Skin epidermis (tissue), 12 donors: Measurements from ENCODE around the gene RTEL1.
"Not testable (repeated sequence)": the region's sequence is repeated elsewhere in the genome, so short reads cannot be mapped to it uniquely, and the experiment has no call there.

Experiments used
- H3K27ac ChIP-seq, 21 experiments: fragments of 200-600 bp; sonication (generic) in 11 of 21; one replicate each; pipeline ENCODE4 v1.5.0; 2020; ENCODE audit warnings: mild to moderate bottlenecking in 3 of 21, inconsistent platforms in 2 of 21, moderate library complexity in 2 of 21
- H3K4me3 ChIP-seq, 7 experiments: fragments of 200-600 bp; sonication (generic) in 2 of 7; one replicate each; pipeline ENCODE4 v1.5.0; 2020; ENCODE audit warnings: inconsistent platforms in 2 of 7, mild to moderate bottlenecking in 2 of 7, moderate library complexity in 1 of 7

Gene RTEL1

GRCh38 chr20:63703471-63703975 is 45.4 kb downstream of the RTEL1 start:
- Histone ChIP-seq H3K27ac (no peak overlapping the region), H3K4me3 (no peak overlapping the region)

GRCh38 chr20:63703976-63704748 is 46.0 kb downstream of the RTEL1 start:
- no peak overlapping the region for H3K4me3 ChIP-seq
- H3K27ac ChIP-seq: peak overlapping the region in 1 of 21 experiments; percentile 14

DNA sequence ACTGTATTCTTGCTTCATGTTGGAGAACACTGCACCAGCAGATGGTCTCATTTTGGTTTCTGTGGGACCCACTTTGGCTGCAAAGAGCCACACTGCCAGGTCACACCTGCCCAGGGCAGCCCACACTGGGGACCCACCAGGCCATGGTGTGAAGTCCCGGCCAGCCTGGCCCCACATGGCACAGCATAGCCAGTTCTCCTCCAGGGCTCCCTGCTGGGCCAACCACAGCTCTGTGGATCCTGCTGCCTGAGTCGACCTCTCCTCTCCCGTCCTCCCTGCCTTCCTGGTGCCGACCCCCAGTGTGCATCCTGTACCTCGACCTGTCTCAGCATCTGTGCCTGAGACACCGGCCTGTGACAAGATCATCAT is 46.6 kb downstream of the RTEL1 start:
- H3K27ac ChIP-seq: peak overlapping the region in 1 of 21 experiments; percentile 14
- H3K4me3 ChIP-seq: no peak overlapping the region

- peak overlapping the region in 4 of 21 experiments; percentile 93 to 97 (median 96) for H3K27ac ChIP-seq
- H3K4me3 ChIP-seq: no peak overlapping the region
Observed at GRCh38 chr20:63705232-63706026, 47.3 kb downstream of the RTEL1 start.

GRCh38 chr20:63706027-63706695 is 48.0 kb downstream of the RTEL1 start:
- peak overlapping the region in 19 of 21 experiments; percentile 52 to 97 (median 93) for H3K27ac ChIP-seq

DNA sequence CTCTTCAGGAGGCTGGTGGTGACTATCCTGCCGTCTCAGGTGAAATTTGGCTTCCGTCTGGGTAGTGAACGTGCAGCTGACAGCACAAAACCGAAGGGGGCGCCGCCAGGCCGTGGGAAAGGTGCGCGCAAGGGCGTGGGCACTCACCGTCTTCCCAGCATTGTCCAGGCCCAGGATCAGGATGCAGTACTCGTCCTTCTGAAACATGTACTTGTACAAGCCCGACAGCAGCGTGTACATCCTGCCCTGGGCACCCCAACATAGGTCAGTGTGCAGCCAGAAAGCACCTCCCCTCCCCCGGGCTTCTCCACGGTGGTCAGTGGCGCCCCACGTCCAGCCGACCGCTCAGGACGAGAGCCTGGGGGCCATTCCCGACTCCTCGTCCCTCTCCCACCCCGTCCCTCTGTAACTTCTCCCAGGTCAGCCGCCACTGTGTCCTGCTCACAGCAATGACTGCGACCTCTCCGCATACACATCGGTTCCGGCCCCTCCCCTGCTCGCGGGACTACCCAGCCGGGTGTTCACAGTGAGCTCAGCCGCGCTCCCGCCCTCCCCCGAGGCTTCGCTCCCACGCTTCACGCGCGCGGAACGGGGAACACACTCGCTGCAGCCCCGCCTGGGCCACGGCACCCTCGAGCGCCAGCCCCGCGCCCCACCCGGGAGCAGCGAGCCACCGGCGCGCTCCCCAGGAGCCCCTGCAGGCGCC is 48.9 kb downstream of the RTEL1 start:
- Histone ChIP-seq H3K4me3 (peak overlapping the region; percentile 48 to 93 (median 70)), H3K27ac (peak overlapping the region; percentile 82 to 98 (median 93))

More at GRCh38 chr20:63706027-63706695, 48.0 kb downstream of the RTEL1 start:
- peak overlapping the region; percentile 48 to 93 (median 70) for H3K4me3 ChIP-seq

- peak within 1 kb of the TSS; percentile 82 to 98 (median 93) for H3K27ac ChIP-seq
- peak within 1 kb of the TSS; percentile 48 to 93 (median 70) for H3K4me3 ChIP-seq
Observed at GRCh38 chr20:63707558-63708300, 49.6 kb downstream of the RTEL1 start, which contains the start of the genes ARFRP1 and ZGPAT. ARFRP1 (minus strand) TSS chr20:63707976; CDS start chr20:63707091, 885 bp downstream. ZGPAT (plus strand) TSS chr20:63708039; CDS start chr20:63708581, 542 bp downstream.

DNA sequence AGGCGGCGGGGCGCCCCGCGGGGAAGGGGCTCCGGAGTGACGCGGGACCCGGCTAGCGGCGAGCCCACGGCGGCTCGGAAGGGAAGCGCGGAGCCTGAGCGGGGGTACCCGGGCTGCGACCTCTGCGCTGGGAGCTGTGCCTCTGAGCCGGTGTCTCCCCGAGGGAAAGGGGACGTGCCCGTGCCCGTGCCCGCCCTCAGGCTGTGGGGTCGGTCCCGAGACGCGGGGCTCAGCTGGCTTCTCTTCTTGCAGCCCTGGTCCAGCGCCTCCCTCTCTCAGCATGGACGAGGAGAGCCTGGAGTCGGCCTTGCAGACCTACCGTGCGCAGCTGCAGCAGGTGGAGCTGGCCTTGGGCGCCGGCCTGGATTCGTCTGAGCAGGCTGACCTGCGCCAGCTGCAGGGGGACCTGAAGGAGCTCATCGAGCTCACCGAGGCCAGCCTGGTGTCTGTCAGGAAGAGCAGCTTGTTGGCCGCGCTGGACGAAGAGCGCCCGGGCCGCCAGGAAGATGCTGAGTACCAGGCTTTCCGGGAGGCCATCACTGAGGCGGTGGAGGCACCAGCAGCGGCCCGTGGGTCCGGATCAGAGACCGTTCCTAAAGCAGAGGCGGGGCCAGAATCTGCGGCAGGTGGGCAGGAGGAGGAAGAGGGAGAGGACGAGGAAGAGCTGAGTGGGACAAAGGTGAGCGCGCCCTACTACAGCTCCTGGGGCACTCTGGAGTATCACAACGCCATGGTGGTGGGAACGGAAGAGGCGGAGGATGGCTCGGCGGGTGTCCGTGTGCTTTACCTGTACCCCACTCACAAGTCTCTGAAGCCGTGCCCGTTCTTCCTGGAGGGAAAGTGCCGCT is 50.4 kb downstream of the RTEL1 start:
- peak overlapping the region; percentile 82 to 98 (median 93) for H3K27ac ChIP-seq
- peak overlapping the region; percentile 48 to 93 (median 70) for H3K4me3 ChIP-seq

DNA sequence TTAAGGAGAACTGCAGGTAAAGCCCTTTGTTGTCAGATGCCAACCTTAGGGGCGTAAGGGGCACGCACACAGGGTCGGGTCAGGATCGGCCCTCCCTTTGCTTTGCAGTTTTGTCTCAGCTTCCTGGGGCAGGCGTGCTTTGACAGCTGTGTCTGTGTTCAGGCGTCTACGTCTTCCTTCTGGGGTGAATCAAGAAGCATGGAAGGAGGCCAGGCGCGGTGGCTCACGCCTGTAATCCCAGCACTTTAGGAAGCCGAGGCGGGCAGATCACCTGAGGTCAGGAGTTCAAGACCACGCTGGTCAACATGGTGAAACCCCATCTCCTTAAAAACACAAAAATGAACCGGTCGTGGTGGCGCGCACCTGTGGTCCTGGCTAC is 51.0 kb downstream of the RTEL1 start:
- H3K27ac ChIP-seq: peak overlapping the region in 5 of 21 experiments; percentile 91 to 97 (median 96)

GRCh38 chr20:63711085-63711645 is 53.1 kb downstream of the RTEL1 start:
- no peak overlapping the region for H3K4me3 ChIP-seq

More for the DNA sequence above, 51.0 kb downstream of the RTEL1 start:
- peak overlapping the region in 4 of 7 experiments; percentile 48 to 91 (median 68) for H3K4me3 ChIP-seq

GRCh38 chr20:63712191-63712590 is 54.1 kb downstream of the RTEL1 start:
- H3K4me3 ChIP-seq: no peak overlapping the region
- no peak overlapping the region for H3K27ac ChIP-seq

More at GRCh38 chr20:63711085-63711645, 53.1 kb downstream of the RTEL1 start:
- no peak overlapping the region for H3K27ac ChIP-seq

GRCh38 chr20:63714858-63715257 is 56.7 kb downstream of the RTEL1 start:
- no peak overlapping the region for H3K27ac ChIP-seq

GRCh38 chr20:63718996-63719395 is 60.9 kb downstream of the RTEL1 start:
- H3K27ac ChIP-seq: no peak overlapping the region
- H3K4me3 ChIP-seq: no peak overlapping the region

More at GRCh38 chr20:63714858-63715257, 56.7 kb downstream of the RTEL1 start:
- H3K4me3 ChIP-seq: no peak overlapping the region

DNA sequence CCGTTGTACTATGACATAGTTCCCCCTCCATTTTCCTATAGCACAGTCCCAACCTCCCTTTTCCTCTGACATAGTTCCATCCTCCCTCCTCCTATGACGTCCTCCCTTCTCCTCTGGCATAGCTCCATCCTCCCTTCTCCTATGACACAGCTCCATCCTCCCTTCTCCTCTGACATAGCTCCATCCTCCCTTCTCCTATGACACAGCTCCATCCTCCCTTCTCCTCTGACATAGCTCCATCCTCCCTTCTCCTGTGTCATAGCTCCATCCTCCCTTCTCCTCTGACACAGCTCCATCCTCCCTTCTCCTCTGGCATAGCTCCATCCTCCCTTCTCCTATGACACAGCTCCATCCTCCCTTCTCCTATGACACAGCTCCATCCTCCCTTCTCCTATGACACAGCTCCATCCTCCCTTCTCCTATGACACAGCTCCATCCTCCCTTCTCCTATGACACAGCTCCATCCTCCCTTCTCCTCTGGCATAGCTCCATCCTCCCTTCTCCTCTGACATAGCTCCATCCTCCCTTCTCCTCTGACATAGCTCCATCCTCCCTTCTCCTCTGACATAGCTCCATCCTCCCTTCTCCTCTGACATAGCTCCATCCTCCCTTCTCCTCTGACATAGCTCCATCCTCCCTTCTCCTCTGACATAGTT is 65.0 kb downstream of the RTEL1 start:
- not testable (repeated sequence) for H3K27ac ChIP-seq, H3K4me3 ChIP-seq

DNA sequence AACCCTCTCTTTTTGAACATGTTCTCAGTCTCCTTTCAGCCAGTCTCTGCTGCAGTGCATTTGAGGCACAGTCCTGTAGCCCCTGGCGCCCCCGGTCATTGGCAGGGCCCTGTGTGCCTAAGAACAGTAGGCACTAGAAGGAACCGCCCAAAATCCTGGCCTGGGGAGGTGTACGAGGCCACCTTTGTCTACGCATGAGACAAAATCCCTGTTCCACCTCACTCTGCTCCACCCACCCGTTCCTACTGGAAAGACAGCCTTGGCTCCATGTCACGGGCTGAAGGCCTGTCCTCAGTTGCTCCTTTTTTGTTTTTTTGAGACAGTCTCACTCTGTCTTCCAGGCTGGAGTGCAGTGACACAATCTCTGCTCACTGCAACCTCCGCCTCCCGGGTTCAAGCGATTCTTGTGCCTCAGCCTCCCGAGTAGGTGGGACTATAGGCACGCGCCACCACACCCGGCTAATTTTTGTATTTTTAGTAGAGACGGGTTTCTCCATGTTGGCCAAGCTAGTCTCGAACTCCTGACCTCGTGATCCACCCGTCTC is 72.1 kb downstream of the RTEL1 start:
- H3K4me3 ChIP-seq: not testable (repeated sequence)
- peak overlapping the region in 8 of 21 experiments; percentile 5 to 77 (median 46) for H3K27ac ChIP-seq

DNA sequence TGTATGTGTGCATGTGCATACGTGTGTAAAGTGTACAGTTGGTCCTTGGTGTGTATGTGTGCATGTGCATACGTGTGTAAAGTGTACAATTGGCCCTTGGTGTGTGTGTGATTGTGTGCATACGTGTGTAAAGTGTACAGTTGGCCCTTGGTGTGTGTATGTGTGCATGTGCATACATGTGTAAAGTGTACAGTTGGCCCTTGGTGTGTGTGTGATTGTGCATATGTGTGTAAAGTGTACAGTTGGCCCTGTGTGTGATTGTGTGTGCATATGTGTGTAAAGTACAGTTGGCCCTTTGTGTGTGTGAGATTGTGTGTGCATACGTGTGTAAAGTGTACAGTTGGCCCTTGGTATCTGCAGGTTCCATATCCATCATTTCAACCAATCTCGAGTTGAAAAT is 73.3 kb downstream of the RTEL1 start:
- H3K27ac ChIP-seq: peak overlapping the region in 1 of 21 experiments; percentile 77

More for the DNA sequence above, 73.3 kb downstream of the RTEL1 start:
- H3K4me3 ChIP-seq: no peak overlapping the region
